CD4-positive, alpha-beta T cell treated with Interferon gamma for 1 hour (primary cell): Measurements from ENCODE around the gene AGER.
"Not testable (repeated sequence)": the region's sequence is repeated elsewhere in the genome, so short reads cannot be mapped to it uniquely, and the experiment has no call there.

Experiments
- DNase-seq: peaks from one replicate; pipeline ENCODE4 v3.0.0-alpha.2; 2020

The AGER gene

DNA sequence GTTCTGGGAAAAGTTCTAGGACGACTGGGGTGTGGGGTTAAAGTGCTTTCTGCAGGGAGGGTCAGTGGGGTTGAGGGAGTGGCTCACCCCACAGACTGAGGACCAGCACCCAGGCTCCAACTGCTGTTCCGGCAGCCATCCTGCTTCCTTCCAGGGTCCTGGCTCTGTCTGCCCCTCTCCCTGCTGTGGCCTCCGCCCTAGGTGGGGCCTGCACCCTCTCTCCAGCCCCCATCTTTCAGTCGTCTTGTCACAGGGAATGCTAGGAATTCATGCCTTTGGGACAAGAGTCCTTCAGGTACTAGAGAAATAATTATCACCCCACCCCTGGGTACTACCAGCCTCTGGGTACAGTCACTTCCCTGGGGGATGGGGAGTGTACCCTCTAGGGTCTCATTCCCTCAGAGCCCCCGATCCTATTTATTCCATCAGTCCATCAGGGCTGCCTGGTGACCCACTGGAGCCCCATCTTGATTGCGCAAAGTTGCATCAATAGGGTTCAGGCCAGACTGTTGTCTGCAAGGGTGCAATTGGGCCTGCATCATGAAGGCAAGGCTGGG, at the start of gene AGER:
TSS of gene AGER (minus strand) at position 170 of the 557 bp plus-strand sequence. CDS start at position 139, 31 bp downstream.
- DNase-seq, result no peak

DNA sequence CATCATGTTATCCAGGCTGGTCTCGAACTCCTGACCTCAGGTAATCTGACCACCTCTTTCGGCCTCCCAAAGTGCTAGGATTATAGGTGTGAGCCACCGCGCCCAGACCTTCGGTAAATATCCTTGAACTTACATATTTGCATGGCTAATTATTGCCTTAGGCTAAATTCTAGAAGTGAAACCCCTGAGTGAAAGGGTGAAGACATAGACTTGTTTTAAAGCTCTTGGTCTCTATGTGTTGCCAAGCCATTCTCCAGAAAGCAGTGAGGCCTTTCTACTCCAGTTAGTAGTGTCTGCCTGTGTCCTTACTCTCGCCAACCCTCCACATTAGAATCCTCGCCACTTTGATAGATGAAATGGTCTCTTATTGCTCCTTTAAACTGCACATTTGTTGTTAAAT, 42.4 kb upstream of the AGER start:
- DNase-seq, result no peak

GRCh38 chr6:32224696-32225095, 40.6 kb upstream of the AGER start:
- no peak for DNase-seq

GRCh38 chr6:32223258-32224235, 39.5 kb upstream of the AGER start, which contains the start of gene NOTCH4:
Gene NOTCH4 (minus strand): TSS chr6:32224067. CDS start chr6:32223928, 139 bp downstream.
- no peak for DNase-seq

GRCh38 chr6:32222333-32223230, 38.5 kb upstream of the AGER start:
- DNase-seq, result no peak

GRCh38 chr6:32220021-32220420, 36.0 kb upstream of the AGER start:
- no peak for DNase-seq

DNA sequence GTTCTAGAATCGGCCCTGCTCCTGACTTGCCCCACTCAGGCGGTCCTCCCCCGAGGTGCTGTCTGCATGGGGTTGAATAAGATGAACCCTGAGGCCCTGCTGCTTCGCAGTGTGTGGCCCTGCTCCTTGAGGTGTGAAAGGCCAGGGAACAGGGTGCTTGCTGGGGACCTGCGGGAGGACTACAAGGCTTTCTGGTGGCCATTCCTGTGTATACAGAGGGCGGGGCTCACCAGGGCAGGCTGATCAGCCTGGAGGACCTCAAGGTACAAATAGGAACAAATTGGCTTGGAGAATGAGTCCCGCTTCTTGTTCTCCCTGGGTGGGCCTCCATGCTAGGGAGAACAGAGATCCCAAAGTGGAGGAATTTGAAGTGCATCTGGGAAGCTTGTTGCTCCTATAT, 34.1 kb upstream of the AGER start:
- DNase-seq, result no peak

DNA sequence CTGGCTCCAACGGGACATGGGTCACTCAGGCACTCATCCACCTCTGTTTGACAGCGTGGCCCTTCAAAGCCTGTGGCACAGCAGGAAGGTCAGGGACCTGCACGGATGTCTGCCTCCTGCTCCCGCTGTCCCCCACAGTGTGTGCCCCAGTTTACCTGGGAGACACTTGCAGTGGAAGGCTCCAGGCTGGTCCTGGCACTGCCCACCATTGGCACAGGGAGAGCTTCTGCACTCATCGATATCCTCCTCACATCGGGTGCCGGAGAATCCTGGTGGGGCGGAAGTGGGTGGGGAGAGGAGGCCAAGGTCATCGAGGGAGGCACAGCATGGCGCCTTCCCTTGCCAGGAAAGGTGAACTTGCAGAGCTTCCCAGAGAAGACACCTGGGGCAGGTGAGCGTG, 32.9 kb upstream of the AGER start:
- DNase-seq, result no peak

DNA sequence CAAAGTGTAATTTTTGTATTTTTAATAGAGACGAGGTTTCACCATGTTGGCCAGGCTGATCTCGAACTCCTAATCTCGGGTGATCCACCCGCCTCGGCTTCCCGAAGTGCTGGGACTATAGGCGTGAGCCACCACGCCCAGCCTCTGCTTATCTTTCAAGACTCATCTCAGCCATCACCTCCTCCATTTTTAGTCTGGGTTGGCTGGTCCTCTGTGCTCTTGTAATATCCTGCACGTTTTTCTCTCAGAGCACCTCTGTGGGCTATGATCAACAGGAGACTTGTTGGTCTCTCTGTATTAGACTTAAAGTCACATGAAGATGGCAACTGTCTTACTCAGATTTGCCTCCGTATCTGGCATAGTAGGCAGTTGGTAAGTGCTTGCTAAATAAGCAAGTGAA, 32.2 kb upstream of the AGER start:
- no peak for DNase-seq

- no peak for DNase-seq
Observed at GRCh38 chr6:32215617-32216016, 31.6 kb upstream of the AGER start.

- DNase-seq, result no peak
Observed at GRCh38 chr6:32214126-32214525, 30.1 kb upstream of the AGER start.

GRCh38 chr6:32213649-32214048, 29.6 kb upstream of the AGER start:
- no peak for DNase-seq

- DNase-seq, result no peak
Observed at GRCh38 chr6:32212076-32212760, 28.2 kb upstream of the AGER start.

DNA sequence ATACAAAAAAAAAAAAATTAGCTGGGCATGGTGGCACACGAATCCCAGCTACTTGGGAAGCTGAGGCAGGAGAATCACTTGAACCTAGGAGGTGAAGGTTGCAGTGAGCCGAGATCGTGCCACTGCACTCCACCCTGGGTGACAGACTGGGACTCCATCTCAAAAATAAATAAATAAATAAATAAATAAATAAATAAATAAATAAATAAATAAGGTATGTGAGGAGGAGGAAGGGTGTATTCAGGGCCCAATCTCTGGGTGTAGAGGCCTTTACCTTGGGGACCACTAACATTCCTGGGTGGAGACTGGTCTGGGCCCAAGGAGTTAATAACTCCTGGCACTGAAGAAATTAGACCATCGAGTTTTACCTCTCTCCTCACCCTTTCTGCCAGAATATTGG, 27.4 kb upstream of the AGER start:
- DNase-seq, result not testable (repeated sequence)

GRCh38 chr6:32210191-32210601, 26.1 kb upstream of the AGER start:
- no peak for DNase-seq

GRCh38 chr6:32208996-32209395, 24.9 kb upstream of the AGER start:
- DNase-seq, result no peak

GRCh38 chr6:32204268-32204715, 20.2 kb upstream of the AGER start:
- DNase-seq, result no peak

- DNase-seq, result no peak
Observed at GRCh38 chr6:32203426-32204267, 19.6 kb upstream of the AGER start.

GRCh38 chr6:32202186-32202585, 18.1 kb upstream of the AGER start:
- no peak for DNase-seq

GRCh38 chr6:32200711-32201475, 16.8 kb upstream of the AGER start:
- DNase-seq, result no peak

GRCh38 chr6:32198866-32199265, 14.8 kb upstream of the AGER start:
- DNase-seq, result no peak
